Trophoblast cell (in vitro differentiated cells and primary cell): Measurements from ENCODE around the gene CDH11.

Experiments used
- DNase-seq, 2 donors: peaks; one replicate each; pipeline ENCODE4 v3.0.0-alpha.2; 2016
- H2AFZ ChIP-seq: 2 replicates; pipeline ENCODE4 v1.6.1; 2013; ENCODE audit warnings: low read length, moderate library complexity, mild to moderate bottlenecking; ENCODE audit not compliant: insufficient read depth, poor library complexity
- H2AK5ac ChIP-seq: 2 replicates; pipeline ENCODE4 v1.6.1; 2013; ENCODE audit warnings: mild to moderate bottlenecking, low read length
- H2BK120ac ChIP-seq: 2 replicates; pipeline ENCODE4 v1.6.1; 2013; ENCODE audit warnings: low read length, mild to moderate bottlenecking, moderate library complexity; ENCODE audit not compliant: insufficient read depth, poor library complexity
- H2BK12ac ChIP-seq: 2 replicates; pipeline ENCODE4 v1.6.1; 2013; ENCODE audit warnings: mild to moderate bottlenecking, low read length, moderate library complexity
- H2BK5ac ChIP-seq: 2 replicates; pipeline ENCODE4 v1.6.1; 2013; ENCODE audit warnings: low read length, low read depth, moderate library complexity, mild to moderate bottlenecking; ENCODE audit not compliant: poor library complexity
- H3K14ac ChIP-seq: 2 replicates; pipeline ENCODE4 v1.6.1; 2013; ENCODE audit warnings: mild to moderate bottlenecking, low read length
- H3K18ac ChIP-seq: 2 replicates; pipeline ENCODE4 v1.6.1; 2013; ENCODE audit warnings: mild to moderate bottlenecking, low read length
- H3K23ac ChIP-seq: 2 replicates; pipeline ENCODE4 v1.6.1; 2013; ENCODE audit warnings: low read length
- H3K27ac ChIP-seq: 2 replicates; pipeline ENCODE4 v1.5.1; 2013; ENCODE audit warnings: low read depth, mild to moderate bottlenecking, inconsistent platforms, low read length, moderate library complexity
- H3K27me3 ChIP-seq: 2 replicates; pipeline ENCODE4 v1.6.1; 2013; ENCODE audit warnings: inconsistent platforms, mild to moderate bottlenecking, low read length, moderate library complexity; ENCODE audit not compliant: insufficient read depth
- H3K36me3 ChIP-seq, 2 experiments: 1 replicate in 1 of 2; 2 replicates in 1 of 2; pipeline ENCODE4 v1.6.1; 2013; ENCODE audit warnings: low read length in 2 of 2, mild to moderate bottlenecking in 2 of 2, moderate library complexity in 1 of 2; ENCODE audit not compliant: insufficient read depth in 2 of 2, control insufficient read depth in 1 of 2
- H3K4ac ChIP-seq: 2 replicates; pipeline ENCODE4 v1.6.1; 2013; ENCODE audit warnings: low read depth, mild to moderate bottlenecking, low read length, moderate library complexity
- H3K4me1 ChIP-seq, 2 experiments: 1 replicate in 1 of 2; 2 replicates in 1 of 2; pipeline ENCODE4 v1.6.1; 2013; ENCODE audit warnings: low read length in 2 of 2, mild to moderate bottlenecking in 2 of 2, moderate library complexity in 1 of 2; ENCODE audit not compliant: insufficient read depth in 2 of 2, control insufficient read depth in 1 of 2
- H3K4me2 ChIP-seq: 2 replicates; pipeline ENCODE4 v1.6.1; 2013; ENCODE audit warnings: inconsistent platforms, mild to moderate bottlenecking, low read length, moderate library complexity
- H3K4me3 ChIP-seq: 2 replicates; pipeline ENCODE4 v1.5.1; 2013; ENCODE audit warnings: mild to moderate bottlenecking, low read depth, low read length, inconsistent platforms
- H3K79me1 ChIP-seq: one replicate; pipeline ENCODE4 v1.6.1; 2013; ENCODE audit warnings: low read length
- H3K79me2 ChIP-seq: 2 replicates; pipeline ENCODE4 v1.6.1; 2013; ENCODE audit warnings: low read length, mild to moderate bottlenecking; ENCODE audit not compliant: control insufficient read depth, insufficient read depth, poor library complexity
- H3K9ac ChIP-seq: 2 replicates; pipeline ENCODE4 v1.6.1; 2013; ENCODE audit warnings: mild to moderate bottlenecking, low read length
- H3K9me3 ChIP-seq: 2 replicates; pipeline ENCODE4 v1.6.1; 2013; ENCODE audit warnings: low read depth, mild to moderate bottlenecking, control low read depth, inconsistent platforms, low read length; ENCODE audit not compliant: insufficient read depth
- H4K12ac ChIP-seq: 2 replicates; pipeline ENCODE4 v1.6.1; 2013; ENCODE audit warnings: low read depth, mild to moderate bottlenecking, low read length, moderate library complexity
- H4K8ac ChIP-seq: 2 replicates; pipeline ENCODE4 v1.6.1; 2013; ENCODE audit warnings: low read depth, mild to moderate bottlenecking, low read length, moderate library complexity
- H4K91ac ChIP-seq: one replicate; pipeline ENCODE4 v1.6.1; 2013; ENCODE audit warnings: low read depth, mild to moderate bottlenecking, low read length, moderate library complexity
- WGBS: extraction: QIAGEN DNeasy Blood & Tissue Kit; methylation state at CpG from one replicate; pipeline ENCODE4 v1.1.7; 2013; ENCODE audit warnings: missing lambda C conversion rate; ENCODE audit not compliant: insufficient read length, insufficient coverage; ENCODE audit errors: extremely low coverage; 5-methylcytosine and 5-hydroxymethylcytosine counted together

Gene CDH11

DNA sequence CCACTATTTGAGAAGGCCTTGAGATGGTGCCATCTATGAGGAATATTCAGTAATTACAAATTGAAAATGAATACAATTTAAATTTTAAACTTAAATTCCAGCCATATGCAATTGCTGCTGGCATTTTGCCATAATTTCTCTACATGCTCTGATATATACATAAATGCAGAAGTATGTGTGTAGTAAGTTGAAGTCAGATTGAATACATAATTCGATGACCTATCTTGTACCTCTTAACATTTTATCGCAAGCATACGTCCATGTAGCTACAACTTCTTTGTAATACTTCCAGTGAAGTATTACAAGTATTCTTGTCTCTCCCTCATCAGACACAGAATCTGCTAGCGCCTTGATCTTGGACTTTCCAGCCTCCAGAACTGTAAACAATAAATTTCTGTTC is 26.0 kb downstream of the CDH11 start:
- WGBS = no CpG with 5 or more reads among the region's 4 CpGs
- H2BK120ac ChIP-seq = no peak overlapping the region

DNA sequence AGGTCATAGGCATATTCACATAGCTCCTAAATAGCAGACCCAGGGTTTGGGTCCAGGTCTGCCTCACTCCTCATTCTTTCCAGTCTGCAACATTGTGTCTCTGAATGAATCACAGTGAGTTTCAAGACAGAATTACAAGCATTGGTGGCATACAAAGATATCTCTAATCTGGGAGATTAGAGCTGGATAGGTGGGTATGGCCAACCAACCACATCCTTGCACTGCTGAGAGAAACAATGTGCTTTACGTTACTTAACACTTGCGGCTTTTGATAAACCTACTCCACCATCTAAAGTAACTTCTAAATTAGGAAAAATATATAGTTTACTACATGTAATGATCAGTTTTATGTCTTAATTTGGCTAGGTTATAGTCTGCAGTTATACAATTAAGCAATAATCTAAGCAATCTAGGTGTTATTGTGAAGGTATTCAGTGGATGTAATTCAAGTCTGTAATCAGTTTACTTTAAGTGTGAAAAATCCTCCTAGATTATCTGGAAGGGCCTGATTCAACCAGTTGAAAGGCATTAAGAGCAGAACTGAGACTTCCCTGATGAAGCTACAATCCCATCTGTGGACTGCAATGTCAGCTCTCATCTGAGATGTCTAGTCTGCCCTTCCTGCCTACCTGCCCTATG is 26.7 kb downstream of the CDH11 start:
- H3K36me3 ChIP-seq = peaks cover 3 to 14% of the 10 kb centered on the region in 2 experiments
- H4K91ac ChIP-seq = no peak overlapping the region
- no peak overlapping the region for H2BK120ac ChIP-seq
- H3K4ac ChIP-seq = no peak overlapping the region
- no peak overlapping the region for H4K12ac ChIP-seq
- no peak overlapping the region for H3K14ac ChIP-seq
- H2BK12ac ChIP-seq = no peak overlapping the region
- H3K27me3 ChIP-seq = no peaks in the 10 kb centered on the region
- H3K9ac ChIP-seq = no peak overlapping the region
- H3K4me2 ChIP-seq = no peak overlapping the region
- no peak overlapping the region for H3K4me3 ChIP-seq
- WGBS = no CpG with 5 or more reads among the region's 2 CpGs
- H3K9me3 ChIP-seq = no peaks in the 10 kb centered on the region
- no peak overlapping the region for H3K23ac ChIP-seq
- no peak overlapping the region for H3K27ac ChIP-seq
- H4K8ac ChIP-seq = no peak overlapping the region
- no peak for DNase-seq
- no peak overlapping the region for H2AK5ac ChIP-seq
- no peaks in the 10 kb centered on the region for H3K79me2 ChIP-seq
- no peaks in the 10 kb centered on the region for H3K4me1 ChIP-seq
- H3K18ac ChIP-seq = no peak overlapping the region
- H2BK5ac ChIP-seq = no peak overlapping the region
- no peaks in the 10 kb centered on the region for H3K79me1 ChIP-seq
- H2AFZ ChIP-seq = no peak overlapping the region

More for the DNA sequence above, 26.0 kb downstream of the CDH11 start:
- DNase-seq = no peak
- no peaks in the 10 kb centered on the region for H3K27me3 ChIP-seq
- no peaks in the 10 kb centered on the region for H3K79me1 ChIP-seq
- H3K9me3 ChIP-seq = no peaks in the 10 kb centered on the region
- no peak overlapping the region for H3K23ac ChIP-seq
- H3K4me3 ChIP-seq = no peak overlapping the region
- H3K9ac ChIP-seq = no peak overlapping the region
- H3K14ac ChIP-seq = no peak overlapping the region
- H3K18ac ChIP-seq = no peak overlapping the region
- no peak overlapping the region for H2AFZ ChIP-seq
- no peak overlapping the region for H2BK12ac ChIP-seq
- H3K36me3 ChIP-seq = peaks cover 3 to 14% of the 10 kb centered on the region in 2 experiments
- no peaks in the 10 kb centered on the region for H3K79me2 ChIP-seq
- no peak overlapping the region for H3K4ac ChIP-seq
- H4K91ac ChIP-seq = no peak overlapping the region
- no peak overlapping the region for H4K12ac ChIP-seq
- H2BK5ac ChIP-seq = no peak overlapping the region
- H4K8ac ChIP-seq = no peak overlapping the region
- H3K4me2 ChIP-seq = no peak overlapping the region
- H2AK5ac ChIP-seq = no peak overlapping the region
- no peak overlapping the region for H3K27ac ChIP-seq
- H3K4me1 ChIP-seq = no peaks in the 10 kb centered on the region

DNA sequence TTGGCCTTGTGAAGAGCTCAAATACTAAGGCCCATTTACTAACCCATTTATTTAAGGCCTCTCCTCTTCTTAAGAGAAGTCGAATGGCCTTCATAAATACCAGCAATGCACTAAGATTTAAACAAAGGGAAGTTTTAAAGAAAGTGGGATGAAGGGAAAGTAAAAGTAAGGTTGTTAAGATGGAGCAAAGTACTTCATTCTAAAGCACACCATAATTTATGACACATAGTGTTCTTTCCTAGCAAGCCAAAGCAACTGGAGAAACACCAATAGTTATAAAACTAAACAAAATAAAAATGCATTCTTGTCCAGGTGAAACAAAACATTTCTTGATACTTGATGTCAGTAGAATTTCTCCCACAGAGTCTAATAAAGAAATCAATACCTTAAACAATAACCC is 27.9 kb downstream of the CDH11 start:
- no peak overlapping the region for H3K4me3 ChIP-seq
- H3K4me2 ChIP-seq = no peak overlapping the region
- H3K36me3 ChIP-seq = peaks cover 3 to 14% of the 10 kb centered on the region in 2 experiments
- no CpG with 5 or more reads among the region's 1 CpG for WGBS
- no peak overlapping the region for H2AK5ac ChIP-seq
- no peaks in the 10 kb centered on the region for H3K79me2 ChIP-seq
- H3K79me1 ChIP-seq = no peaks in the 10 kb centered on the region
- DNase-seq = no peak
- H3K4me1 ChIP-seq = no peaks in the 10 kb centered on the region
- no peak overlapping the region for H3K27ac ChIP-seq
- H4K12ac ChIP-seq = no peak overlapping the region
- no peak overlapping the region for H3K23ac ChIP-seq
- H3K14ac ChIP-seq = no peak overlapping the region
- H4K8ac ChIP-seq = no peak overlapping the region
- no peak overlapping the region for H2BK5ac ChIP-seq
- no peak overlapping the region for H2BK120ac ChIP-seq
- no peak overlapping the region for H3K18ac ChIP-seq
- no peak overlapping the region for H3K9ac ChIP-seq
- no peaks in the 10 kb centered on the region for H3K9me3 ChIP-seq
- no peak overlapping the region for H2AFZ ChIP-seq
- H2BK12ac ChIP-seq = no peak overlapping the region
- no peaks in the 10 kb centered on the region for H3K27me3 ChIP-seq
- H4K91ac ChIP-seq = no peak overlapping the region
- H3K4ac ChIP-seq = no peak overlapping the region

- H3K79me2 ChIP-seq = no peaks in the 10 kb centered on the region
- no peak overlapping the region for H3K9ac ChIP-seq
- peaks cover 5 to 7% of the 10 kb centered on the region in 2 experiments for H3K36me3 ChIP-seq
- no peak overlapping the region for H2BK12ac ChIP-seq
- no peak overlapping the region for H3K4ac ChIP-seq
- H4K12ac ChIP-seq = no peak overlapping the region
- DNase-seq = no peak
- no CpG with 5 or more reads among the region's 2 CpGs for WGBS
- no peak overlapping the region for H3K18ac ChIP-seq
- no peak overlapping the region for H2AK5ac ChIP-seq
- no peak overlapping the region for H3K4me3 ChIP-seq
- H3K27me3 ChIP-seq = no peaks in the 10 kb centered on the region
- H4K91ac ChIP-seq = no peak overlapping the region
- H4K8ac ChIP-seq = no peak overlapping the region
- no peaks in the 10 kb centered on the region for H3K79me1 ChIP-seq
- H3K14ac ChIP-seq = no peak overlapping the region
- no peak overlapping the region for H3K4me2 ChIP-seq
- no peak overlapping the region for H2BK5ac ChIP-seq
- H3K23ac ChIP-seq = no peak overlapping the region
- H3K9me3 ChIP-seq = no peaks in the 10 kb centered on the region
- H2AFZ ChIP-seq = no peak overlapping the region
- H3K4me1 ChIP-seq = peaks cover 2 to 4% of the 10 kb centered on the region in 2 experiments
- H2BK120ac ChIP-seq = no peak overlapping the region
- no peak overlapping the region for H3K27ac ChIP-seq
These were observed 38.6 kb downstream of the CDH11 start for GRCh38 chr16:65083164-65083857.
